Measurements from ENCODE around the gene DNAH6. TPM values are rescaled to one million over a fixed set of nuclear protein-coding genes. Genes with fewer than 3 reads are reported as not detected.

Gene DNAH6
- total and polyA plus RNA-seq, 9 of the 15 experiments (the other 6 are each of a cell fraction or from before 2014, with no cell fraction given) = 0.01 to 0.04 (median 0.01) TPM; not detected in 5

DNA sequence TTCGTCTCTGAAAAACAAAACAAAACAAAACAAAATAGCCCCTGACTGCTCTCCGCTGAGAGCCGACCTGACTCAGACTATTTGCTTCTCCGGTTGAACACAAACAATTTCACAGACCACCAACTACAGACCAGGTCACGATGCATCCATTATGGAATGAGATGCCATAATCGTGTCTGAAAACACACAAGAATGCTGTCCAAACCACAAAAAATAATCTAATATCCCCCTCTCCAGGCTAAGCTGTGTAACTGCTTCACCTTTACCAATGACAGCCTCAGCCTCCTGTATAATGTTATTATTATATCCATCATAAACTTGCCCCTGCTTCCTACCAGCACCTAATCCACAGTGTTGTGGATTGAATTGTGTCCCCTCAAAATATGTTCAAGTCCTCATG lies 114.7 kb downstream of the DNAH6 start (continued):
- TF ChIP-seq, protein P1, sequence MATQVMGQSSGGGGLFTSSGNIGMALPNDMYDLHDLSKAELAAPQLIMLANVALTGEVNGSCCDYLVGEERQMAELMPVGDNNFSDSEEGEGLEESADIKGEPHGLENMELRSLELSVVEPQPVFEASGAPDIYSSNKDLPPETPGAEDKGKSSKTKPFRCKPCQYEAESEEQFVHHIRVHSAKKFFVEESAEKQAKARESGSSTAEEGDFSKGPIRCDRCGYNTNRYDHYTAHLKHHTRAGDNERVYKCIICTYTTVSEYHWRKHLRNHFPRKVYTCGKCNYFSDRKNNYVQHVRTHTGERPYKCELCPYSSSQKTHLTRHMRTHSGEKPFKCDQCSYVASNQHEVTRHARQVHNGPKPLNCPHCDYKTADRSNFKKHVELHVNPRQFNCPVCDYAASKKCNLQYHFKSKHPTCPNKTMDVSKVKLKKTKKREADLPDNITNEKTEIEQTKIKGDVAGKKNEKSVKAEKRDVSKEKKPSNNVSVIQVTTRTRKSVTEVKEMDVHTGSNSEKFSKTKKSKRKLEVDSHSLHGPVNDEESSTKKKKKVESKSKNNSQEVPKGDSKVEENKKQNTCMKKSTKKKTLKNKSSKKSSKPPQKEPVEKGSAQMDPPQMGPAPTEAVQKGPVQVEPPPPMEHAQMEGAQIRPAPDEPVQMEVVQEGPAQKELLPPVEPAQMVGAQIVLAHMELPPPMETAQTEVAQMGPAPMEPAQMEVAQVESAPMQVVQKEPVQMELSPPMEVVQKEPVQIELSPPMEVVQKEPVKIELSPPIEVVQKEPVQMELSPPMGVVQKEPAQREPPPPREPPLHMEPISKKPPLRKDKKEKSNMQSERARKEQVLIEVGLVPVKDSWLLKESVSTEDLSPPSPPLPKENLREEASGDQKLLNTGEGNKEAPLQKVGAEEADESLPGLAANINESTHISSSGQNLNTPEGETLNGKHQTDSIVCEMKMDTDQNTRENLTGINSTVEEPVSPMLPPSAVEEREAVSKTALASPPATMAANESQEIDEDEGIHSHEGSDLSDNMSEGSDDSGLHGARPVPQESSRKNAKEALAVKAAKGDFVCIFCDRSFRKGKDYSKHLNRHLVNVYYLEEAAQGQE (IDR thresholded peaks at IDR 0.05; ENCODE audit: borderline replicate concordance) = peak; percentile 63; the same call in 1 of the 2 replicates
- TF ChIP-seq, protein P1 (CRISPR knock-in tag; IDR thresholded peaks at IDR 0.05; ENCODE audit: low read depth) = no peak
- TF ChIP-seq CAMTA2 (CRISPR knock-in tag; conservative IDR thresholded peaks at IDR 0.05) (no peak), RAD21 (CRISPR knock-in tag; conservative IDR thresholded peaks at IDR 0.05 in 1 of 2, IDR thresholded peaks at IDR 0.05 in 1 of 2) (peak; percentile 60 to 76), ZNF253 (CRISPR knock-in tag; conservative IDR thresholded peaks at IDR 0.05) (no peak), TEAD4 (IDR thresholded peaks at IDR 0.05; ENCODE audit: low read length) (0 out of 2 replicates have a peak, but pooled peaks have one; percentile 23), TEAD4 (CRISPR knock-in tag; IDR thresholded peaks at IDR 0.05; ENCODE audit: borderline replicate concordance) (no peak), ZNF778 (CRISPR knock-in tag; IDR thresholded peaks at IDR 0.05) (no peak), NEUROD1 (IDR thresholded peaks at IDR 0.05; ENCODE audit: borderline replicate concordance, low read depth, low read length, partially characterized antibody) (no peak)
- TF ChIP-seq, protein P2, sequence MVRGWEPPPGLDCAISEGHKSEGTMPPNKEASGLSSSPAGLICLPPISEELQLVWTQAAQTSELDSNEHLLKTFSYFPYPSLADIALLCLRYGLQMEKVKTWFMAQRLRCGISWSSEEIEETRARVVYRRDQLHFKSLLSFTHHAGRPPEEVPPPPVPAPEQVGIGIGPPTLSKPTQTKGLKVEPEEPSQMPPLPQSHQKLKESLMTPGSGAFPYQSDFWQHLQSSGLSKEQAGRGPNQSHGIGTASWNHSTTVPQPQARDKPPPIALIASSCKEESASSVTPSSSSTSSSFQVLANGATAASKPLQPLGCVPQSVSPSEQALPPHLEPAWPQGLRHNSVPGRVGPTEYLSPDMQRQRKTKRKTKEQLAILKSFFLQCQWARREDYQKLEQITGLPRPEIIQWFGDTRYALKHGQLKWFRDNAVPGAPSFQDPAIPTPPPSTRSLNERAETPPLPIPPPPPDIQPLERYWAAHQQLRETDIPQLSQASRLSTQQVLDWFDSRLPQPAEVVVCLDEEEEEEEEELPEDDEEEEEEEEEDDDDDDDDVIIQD (CRISPR knock-in tag; IDR thresholded peaks at IDR 0.05) = no peak
